Suppressor macrophage treated with lipopolysaccharide for 4 hours (primary cell): Measurements from ENCODE around the gene RNF126.
"Not testable (repeated sequence)": the region's sequence is repeated elsewhere in the genome, so short reads cannot be mapped to it uniquely, and the experiment has no call there.

Experiments used
- DNase-seq: peaks from one replicate; pipeline ENCODE4 v3.0.0-alpha.2; 2020

Gene RNF126

GRCh38 chr19:609004-609346 lies 54.0 kb downstream of the RNF126 start:
- peak; percentile 56 for DNase-seq

- no peak for DNase-seq
These were observed 54.6 kb downstream of the RNF126 start for GRCh38 chr19:608155-609003.

- no peak for DNase-seq
These were observed 55.5 kb downstream of the RNF126 start for GRCh38 chr19:607301-608154.

- DNase-seq, result not testable (repeated sequence)
These were observed 57.7 kb downstream of the RNF126 start for GRCh38 chr19:605061-605971.

GRCh38 chr19:604355-604754 lies 58.7 kb downstream of the RNF126 start:
- peak; percentile 16 for DNase-seq

- DNase-seq, result not testable (repeated sequence)
These were observed 59.2 kb downstream of the RNF126 start for GRCh38 chr19:603779-604178.

GRCh38 chr19:603302-603639 lies 59.7 kb downstream of the RNF126 start:
- DNase-seq, result not testable (repeated sequence)

GRCh38 chr19:602391-603301 lies 60.4 kb downstream of the RNF126 start:
- DNase-seq, result no peak

GRCh38 chr19:601790-602189 lies 61.2 kb downstream of the RNF126 start:
- no peak for DNase-seq

GRCh38 chr19:601310-601709 lies 61.7 kb downstream of the RNF126 start:
- no peak for DNase-seq
